PFSK-1 (cell line): ENCODE data around the gene APBB2.

Experiments
- FOXP2 ChIP-seq: optimal IDR thresholded peaks from 2 replicates; pipeline ENCODE3; 2011; ENCODE audit warnings: borderline replicate concordance, control low read depth, inconsistent platforms; ENCODE audit not compliant: insufficient read depth; ENCODE audit errors: extremely low read length, extremely low read depth
- POLR2AphosphoS5 ChIP-seq: IDR thresholded peaks from 2 replicates; pipeline ENCODE4 v1.6.1; 2012; ENCODE audit warnings: low read depth, mild to moderate bottlenecking, control low read depth, low read length, moderate library complexity
- SIN3A ChIP-seq: IDR thresholded peaks from 2 replicates; pipeline ENCODE4 v1.6.1; 2012; ENCODE audit warnings: mild to moderate bottlenecking, low read length, moderate library complexity, borderline replicate concordance; ENCODE audit not compliant: insufficient read depth
- TAF1 ChIP-seq: IDR thresholded peaks from 2 replicates; pipeline ENCODE4 v1.6.1; 2012; ENCODE audit warnings: low read length, control low read depth, borderline replicate concordance; ENCODE audit not compliant: insufficient read depth
- TF ChIP-seq, protein P1 (sequence below), 2 experiments: IDR thresholded peaks; 2 replicates each; pipeline versions ENCODE4 v1.6.1 to v1.8.0; 2011 to 2012; ENCODE audit warnings: low read depth in 2 of 2, low read length in 2 of 2, control low read depth in 1 of 2, inconsistent platforms in 1 of 2, mild to moderate bottlenecking in 1 of 2, moderate library complexity in 1 of 2; ENCODE audit not compliant: insufficient read depth in 1 of 2

APBB2 gene

GRCh38 chr4:41176340-41176739 is 38.0 kb downstream of the APBB2 start:
- no peak for TF ChIP-seq FOXP2
- no peak for TF ChIP-seq POLR2AphosphoS5
- no peak for TF ChIP-seq SIN3A
- TF ChIP-seq, protein P1, sequence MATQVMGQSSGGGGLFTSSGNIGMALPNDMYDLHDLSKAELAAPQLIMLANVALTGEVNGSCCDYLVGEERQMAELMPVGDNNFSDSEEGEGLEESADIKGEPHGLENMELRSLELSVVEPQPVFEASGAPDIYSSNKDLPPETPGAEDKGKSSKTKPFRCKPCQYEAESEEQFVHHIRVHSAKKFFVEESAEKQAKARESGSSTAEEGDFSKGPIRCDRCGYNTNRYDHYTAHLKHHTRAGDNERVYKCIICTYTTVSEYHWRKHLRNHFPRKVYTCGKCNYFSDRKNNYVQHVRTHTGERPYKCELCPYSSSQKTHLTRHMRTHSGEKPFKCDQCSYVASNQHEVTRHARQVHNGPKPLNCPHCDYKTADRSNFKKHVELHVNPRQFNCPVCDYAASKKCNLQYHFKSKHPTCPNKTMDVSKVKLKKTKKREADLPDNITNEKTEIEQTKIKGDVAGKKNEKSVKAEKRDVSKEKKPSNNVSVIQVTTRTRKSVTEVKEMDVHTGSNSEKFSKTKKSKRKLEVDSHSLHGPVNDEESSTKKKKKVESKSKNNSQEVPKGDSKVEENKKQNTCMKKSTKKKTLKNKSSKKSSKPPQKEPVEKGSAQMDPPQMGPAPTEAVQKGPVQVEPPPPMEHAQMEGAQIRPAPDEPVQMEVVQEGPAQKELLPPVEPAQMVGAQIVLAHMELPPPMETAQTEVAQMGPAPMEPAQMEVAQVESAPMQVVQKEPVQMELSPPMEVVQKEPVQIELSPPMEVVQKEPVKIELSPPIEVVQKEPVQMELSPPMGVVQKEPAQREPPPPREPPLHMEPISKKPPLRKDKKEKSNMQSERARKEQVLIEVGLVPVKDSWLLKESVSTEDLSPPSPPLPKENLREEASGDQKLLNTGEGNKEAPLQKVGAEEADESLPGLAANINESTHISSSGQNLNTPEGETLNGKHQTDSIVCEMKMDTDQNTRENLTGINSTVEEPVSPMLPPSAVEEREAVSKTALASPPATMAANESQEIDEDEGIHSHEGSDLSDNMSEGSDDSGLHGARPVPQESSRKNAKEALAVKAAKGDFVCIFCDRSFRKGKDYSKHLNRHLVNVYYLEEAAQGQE (IDR thresholded peaks at IDR 0.05; ENCODE audit: insufficient read depth in 1 of 2, low read depth in 2 of 2, low read length in 2 of 2): no peak

- TF ChIP-seq FOXP2: no peak
- TF ChIP-seq POLR2AphosphoS5: no peak
- TF ChIP-seq TAF1: no peak
- TF ChIP-seq SIN3A: no peak
- TF ChIP-seq, protein P1 (IDR thresholded peaks at IDR 0.05; ENCODE audit: insufficient read depth in 1 of 2, low read depth in 2 of 2, low read length in 2 of 2): no peak
Measured at GRCh38 chr4:41175794-41176193, 38.5 kb downstream of the APBB2 start.

- no peak for TF ChIP-seq POLR2AphosphoS5
- no peak for TF ChIP-seq TAF1
- no peak for TF ChIP-seq SIN3A
- TF ChIP-seq, protein P1 (IDR thresholded peaks at IDR 0.05; ENCODE audit: insufficient read depth in 1 of 2, low read depth in 2 of 2, low read length in 2 of 2): no peak
- no peak for TF ChIP-seq FOXP2
Measured at GRCh38 chr4:41174444-41174843, 39.9 kb downstream of the APBB2 start.

- no peak for TF ChIP-seq FOXP2
- no peak for TF ChIP-seq POLR2AphosphoS5
- TF ChIP-seq, protein P1 (IDR thresholded peaks at IDR 0.05; ENCODE audit: insufficient read depth in 1 of 2, low read depth in 2 of 2, low read length in 2 of 2): no peak
- no peak for TF ChIP-seq SIN3A
- no peak for TF ChIP-seq TAF1
Measured at GRCh38 chr4:41172786-41173185, 41.6 kb downstream of the APBB2 start.

DNA sequence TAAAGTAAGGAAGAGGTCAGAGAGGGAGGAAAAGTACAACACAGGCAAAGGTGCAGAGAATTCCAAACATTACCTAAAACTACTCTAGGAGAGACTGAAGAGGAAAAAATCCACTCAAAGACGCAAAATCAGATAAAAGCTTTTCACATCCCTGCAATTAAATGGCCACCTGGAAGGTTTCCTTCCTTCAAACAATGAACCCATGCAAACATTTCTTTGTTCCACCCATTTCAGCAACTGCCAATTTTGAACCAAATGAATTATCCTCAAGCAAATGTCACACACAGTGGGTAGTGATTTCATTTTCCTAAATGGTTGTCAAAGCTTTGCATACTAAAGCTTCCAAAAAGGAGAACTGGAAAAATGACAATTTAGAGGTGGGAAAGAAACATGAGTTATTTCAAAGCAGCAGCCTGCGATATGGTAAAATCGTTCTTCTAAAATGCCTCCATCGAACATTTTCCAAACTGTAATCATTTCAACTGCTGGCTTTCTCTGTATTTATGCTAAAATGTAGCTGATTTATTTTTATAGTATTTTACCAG is 45.0 kb downstream of the APBB2 start:
- TF ChIP-seq TAF1 (no peak), FOXP2 (no peak), SIN3A (no peak), POLR2AphosphoS5 (no peak)
- TF ChIP-seq, protein P1 (IDR thresholded peaks at IDR 0.05; ENCODE audit: insufficient read depth in 1 of 2, low read depth in 2 of 2, low read length in 2 of 2): no peak
